Stimulated activated naive CD4-positive, alpha-beta T cell treated with Interleukin-2 at 50 U/mL for 16 hours (primary cell): ENCODE measurements around the gene TSC22D4.

Source experiments
- DNase-seq: peaks from one replicate; lab custom pipeline; 2025; lab: John Stamatoyannopoulos, UW

The TSC22D4 gene

DNA sequence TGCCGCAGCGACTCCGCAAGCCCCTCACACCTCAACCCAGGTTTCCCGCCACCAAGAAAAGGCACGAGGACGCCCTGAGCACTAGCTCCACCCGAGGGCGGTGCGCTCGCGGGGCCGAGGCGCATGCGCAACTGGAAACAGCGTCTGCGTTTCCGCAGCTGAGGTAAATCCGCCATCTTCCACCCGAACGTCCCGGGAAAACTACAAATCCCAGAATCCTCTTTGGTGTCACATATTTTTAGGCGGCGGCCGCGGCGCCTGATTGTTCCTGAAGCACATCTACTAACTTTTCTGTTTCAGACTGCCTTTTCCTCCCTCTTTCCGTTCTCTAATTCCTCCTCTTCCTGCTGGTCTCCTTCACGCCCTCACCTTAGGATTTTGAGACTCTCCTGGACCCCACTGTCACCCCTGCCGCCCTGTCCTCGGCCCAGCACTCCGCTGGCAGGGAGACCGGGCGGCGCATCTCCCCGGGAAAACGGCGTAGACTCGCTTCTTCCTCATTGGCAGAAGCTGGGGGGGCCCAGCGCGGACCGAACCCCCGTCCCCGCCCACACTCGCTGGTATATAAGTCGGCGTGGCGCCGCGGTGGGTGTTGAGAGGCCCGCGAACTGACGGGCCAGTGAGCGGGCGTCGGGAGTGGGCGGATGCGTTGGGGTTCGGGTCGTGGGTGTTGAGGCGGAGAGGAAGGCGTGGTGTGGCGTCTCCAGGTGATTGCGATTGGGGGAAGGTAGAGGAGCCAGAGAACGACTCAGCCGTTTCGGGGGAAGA, 50.6 kb downstream of the TSC22D4 start, which contains the start of gene ZCWPW1:
ZCWPW1 (minus strand) TSS at position 505 of the 768 bp plus-strand sequence. CDS start 8,054 bp downstream, outside the sequence.
- DNase-seq = peak; percentile 94

DNA sequence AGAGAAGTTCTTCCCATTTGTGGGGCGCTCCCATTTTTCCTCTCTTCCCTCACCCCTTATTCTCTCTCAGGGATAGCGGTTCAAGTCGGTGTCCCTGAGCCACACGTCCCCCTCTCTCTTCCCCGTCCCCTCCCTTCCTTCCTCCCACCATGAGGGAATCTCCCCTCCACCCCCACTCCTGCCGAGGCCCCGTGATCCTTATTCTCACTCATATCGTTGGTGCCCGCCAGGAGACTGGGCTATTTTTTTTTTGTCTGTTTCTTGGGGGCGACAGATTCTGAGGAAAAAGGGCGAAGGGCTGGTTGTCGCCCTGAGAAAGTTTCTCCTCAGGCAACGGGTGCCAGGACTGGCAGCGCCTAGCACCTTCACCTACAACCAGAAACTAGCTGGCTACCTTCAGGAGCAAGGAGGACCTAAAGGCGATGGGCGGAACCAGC, 51.2 kb downstream of the TSC22D4 start:
- DNase-seq = no peak

DNA sequence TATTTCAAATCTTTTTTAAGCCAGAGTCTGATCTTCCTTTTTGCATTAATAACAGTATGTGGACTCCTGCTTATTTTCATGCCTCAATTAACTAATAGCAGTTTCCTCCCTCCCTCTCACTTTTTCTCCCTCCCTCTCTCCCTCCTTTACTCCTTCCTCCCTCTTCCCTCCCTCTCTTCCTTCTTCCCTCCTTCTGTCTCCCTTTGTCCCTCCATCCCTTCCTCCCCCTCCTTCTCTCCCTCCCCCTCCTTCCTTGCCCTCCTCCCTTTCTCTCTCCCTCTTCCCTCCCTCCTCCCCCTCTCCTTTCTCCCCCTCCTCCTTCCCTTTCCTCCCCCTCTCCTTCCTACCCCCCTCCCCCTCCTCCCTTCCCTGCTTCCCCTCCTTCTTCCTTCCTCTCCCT, 52.5 kb downstream of the TSC22D4 start:
- DNase-seq = no peak

DNA sequence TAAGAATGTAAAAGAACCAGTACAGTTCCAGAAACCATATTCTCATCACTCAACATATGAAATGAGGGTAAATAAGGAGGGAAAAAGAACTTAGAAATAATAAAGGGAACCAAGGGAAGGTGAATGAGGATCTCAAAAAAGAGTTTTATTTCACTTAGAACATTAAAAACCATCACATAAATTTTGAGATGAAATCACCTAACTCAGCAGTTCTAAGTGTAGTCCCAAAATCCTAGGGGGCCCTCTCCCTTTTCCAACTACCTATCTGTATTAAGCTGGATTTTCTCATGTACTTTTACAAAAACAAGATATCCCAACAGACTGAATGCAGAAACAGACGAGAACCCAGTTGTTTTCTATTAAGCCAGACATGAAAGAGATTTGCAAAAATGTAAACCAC, 53.7 kb downstream of the TSC22D4 start:
- no peak for DNase-seq

DNA sequence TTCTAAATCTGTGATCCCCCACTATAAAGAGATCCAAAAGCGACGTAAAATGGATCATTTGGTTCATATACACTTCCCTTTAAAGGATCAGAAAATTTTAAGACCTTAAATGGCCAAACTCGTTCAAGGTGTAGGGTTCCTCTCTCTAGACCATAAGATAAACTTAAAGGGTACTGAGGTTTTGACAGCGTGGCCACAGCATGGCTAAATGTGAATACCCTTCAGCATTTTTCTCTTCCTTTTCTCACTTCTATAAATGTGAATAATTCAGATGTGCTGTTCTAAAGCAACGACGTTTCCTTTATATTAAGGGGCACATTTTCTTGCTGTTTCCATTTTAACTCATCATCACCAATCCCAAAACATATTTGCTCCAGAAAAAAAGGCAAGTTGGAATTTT, 55.7 kb downstream of the TSC22D4 start:
- no peak for DNase-seq

DNA sequence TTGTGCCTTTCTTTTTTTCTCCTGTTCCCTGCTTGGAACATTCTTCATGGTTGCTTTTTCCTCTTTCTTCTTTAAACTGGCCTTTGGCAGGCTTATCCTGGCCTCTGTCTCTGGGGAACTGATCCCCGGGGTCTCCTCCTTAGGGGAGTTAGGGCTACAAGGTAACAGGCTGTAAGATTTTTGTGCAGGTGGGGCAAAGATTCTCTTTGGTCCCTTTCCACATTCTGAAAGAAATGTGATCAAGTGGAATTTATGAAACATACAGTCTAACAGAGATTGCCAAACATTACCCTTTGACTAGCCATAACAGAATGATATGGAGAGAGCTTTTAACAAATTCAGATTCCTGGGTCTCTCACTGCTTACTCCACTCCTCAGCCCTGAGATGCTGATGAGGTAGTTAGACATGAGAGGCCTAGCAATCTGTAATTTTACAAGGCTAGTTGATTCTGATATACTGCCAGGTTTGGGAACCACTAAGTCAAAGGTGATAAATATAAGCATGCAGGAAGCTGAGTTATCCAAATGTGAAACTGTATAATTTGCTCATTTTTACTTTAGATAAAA, 59.3 kb downstream of the TSC22D4 start:
- DNase-seq = no peak

DNA sequence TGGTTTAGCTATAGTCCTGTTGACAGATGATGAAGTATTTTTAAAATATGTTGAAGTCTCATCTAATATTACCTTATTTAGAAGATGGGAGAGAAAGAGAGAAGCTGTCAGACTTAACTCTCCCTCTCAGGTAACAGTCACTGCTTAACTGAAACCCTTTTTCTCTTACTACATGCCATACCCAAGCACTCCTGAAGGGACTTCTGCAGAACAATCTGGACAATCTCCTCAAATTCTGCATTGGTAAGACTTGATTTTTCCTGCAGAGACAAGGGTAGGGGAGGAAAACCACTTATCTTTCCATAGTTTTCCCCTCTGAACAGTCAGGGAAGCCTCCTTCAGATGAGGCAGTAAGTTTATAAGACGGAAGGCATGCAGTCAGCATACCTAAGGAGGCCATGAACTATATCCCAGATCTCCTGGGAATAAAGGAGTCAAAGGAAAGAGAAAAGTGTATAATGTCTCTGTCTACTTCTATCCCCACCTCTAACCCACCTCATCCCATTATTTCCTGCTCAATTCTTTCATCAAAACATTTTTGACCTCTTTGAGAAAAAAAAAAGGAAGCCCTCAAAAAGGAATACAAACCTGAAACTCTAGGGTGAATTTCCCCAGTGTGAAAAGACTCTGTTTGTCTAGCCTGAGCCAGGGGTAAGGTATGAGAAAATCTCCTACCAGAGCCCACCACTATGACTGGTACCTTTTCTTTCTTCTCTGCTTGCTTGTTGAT, 59.9 kb downstream of the TSC22D4 start:
- DNase-seq = no peak
